GM19468 (cell line): ENCODE data around the gene NELFA.

Source experiments
- ATAC-seq: cut with Tn5 transposase; IDR thresholded peaks from one replicate; pipeline ENCODE4 v1.9.1; 2021; ENCODE audit warnings: mild to moderate bottlenecking, moderate library complexity, moderate number of reproducible peaks; ENCODE audit not compliant: unreplicated experiment; ENCODE audit errors: extremely low read depth

The NELFA gene

DNA sequence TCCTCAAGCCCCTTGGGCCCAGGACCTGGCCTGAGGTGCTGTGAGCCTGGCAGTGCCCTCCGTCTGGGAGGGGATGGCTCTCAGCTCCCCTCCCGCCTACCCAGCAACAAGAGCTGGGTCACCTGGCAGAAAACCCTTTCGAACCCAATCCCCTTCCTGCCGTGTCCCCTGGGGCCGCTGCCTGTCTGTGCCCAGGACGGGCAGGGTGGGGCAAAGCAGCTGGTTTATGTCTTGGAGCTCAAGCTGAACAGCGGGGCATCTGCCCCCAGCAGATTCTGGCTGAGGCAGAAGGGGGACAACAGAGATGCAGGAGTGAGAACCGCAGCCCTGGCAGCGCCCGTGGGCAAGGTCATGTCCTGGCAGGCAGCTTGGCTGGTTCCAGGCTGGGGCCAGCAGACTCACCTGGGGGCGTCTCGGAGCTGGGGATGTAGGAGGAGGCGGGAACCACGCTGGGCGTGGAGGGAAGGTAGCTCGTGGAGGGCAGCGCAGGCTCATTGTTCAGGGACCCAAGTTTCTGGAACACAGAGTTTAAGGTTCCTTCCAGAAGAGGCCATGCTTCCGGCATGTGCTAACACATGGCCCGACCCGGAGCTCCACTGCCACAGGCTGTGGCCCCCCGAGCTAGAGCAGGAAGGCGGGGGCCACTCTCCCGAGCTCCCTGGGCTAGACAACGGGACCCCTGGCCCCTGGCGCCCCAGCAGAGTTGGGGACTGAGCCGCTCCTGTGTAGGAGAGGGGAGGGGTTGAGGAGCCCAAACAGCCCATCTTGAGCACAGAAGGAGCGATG lies 24.2 kb downstream of the NELFA start:
- ATAC-seq = no peak

DNA sequence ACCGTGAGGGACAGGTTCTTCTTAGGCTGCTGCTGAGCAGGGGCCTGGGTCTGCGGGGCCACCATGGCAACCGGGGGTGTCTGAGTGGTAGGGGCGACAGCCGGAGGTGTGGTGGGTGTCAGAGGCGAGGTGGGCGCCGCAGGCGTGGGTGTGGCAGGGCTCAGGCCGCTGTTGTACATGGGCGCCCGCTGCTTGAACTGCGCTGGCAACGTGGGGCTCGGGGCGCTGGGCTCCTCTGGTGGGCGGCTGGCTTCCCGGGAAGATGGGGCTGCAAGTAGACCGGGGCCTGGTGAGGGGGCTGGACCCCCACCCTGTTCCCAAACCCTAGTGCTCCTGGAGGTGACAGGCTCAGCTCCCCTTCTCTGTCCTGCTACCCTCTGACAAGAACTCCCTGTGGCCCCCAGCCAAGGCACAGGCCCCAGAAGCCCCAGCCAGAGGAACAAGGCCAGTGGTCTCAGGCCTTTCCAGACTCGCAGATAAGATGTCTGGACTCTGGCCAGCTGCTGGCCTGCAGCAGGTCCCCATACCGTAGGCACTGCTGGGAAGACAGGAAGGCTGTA lies 24.8 kb downstream of the NELFA start:
- ATAC-seq = no peak

DNA sequence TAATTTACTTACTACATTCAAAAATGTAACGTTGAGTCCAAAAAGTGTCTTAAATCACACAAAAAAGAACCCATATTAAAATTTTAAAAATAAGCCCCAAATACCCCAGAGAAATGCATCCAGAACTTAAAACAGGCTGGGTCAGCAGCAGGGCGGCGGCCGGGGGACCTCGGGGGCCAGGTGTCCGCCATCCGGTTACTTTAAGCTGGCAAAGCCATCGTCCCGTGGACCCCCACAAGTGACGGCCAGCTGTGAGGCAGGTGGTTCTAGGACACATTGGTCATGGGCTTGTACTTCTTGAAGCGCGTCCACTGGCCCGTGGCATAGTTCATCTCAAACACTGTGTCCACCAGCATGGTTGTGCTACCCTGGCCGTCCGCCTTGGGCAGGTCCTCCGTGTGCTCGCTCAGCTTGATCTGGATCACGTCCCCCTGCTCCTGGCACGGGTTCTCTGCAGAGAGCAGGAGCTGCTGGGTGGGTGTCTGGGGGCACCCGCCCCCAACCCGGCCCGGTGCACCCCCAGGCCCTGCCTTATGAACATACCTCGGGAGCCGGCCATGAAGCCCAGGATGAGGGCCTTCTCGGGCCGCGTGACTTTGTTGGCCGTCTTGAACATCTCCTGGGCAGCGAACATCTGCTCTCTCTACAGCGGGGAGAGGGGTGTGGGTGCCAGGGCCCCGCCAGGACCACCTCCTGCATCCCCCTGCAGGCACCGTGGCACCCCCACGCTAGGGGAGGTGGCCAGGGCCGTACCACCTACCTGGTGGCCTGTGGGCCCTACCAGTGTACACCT lies 25.5 kb downstream of the NELFA start:
- no peak for ATAC-seq

DNA sequence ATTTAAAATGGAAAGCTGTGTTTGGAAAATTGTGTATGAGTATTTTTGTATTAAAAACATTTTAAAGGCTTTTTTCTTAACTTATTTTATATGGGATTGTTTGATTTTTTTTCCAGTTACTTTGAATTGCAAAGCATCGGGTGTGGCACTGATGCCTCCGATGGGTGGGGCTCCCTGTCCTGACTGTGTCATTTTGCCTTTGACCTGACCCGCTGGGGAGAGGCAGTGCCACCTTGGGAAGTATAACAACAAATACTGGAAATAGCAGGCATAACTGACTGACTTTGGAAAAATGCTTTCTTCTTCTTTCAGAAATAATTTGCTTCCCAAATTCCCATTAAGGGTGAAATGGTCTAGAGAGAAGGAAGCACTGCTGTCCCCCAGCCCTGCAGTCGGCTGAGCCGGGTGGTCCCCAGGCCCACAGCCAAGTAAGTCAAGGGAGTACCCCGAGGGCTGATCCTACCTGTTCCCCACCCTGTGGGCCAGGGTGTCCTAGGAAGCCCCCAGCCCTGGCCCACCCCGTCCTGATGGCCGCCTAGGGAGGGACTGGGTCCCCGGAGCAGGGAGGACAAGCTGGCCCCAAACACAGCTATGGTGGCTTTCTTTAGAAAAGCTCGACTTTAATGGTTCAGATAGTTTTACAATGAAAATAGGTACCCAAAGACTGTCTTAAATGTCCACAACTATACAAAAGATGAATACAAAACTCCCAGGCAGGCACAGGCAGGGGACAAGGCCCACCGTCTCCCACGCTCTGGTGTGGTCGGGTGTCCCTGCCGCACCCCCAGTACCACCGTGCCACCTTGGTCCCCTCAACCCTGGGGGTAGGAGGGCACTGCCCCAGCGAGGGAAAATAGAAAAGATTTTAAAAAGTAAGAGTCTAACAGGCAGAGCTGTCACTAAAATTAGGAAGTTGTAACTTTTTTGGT lies 26.4 kb downstream of the NELFA start:
- ATAC-seq = no peak

DNA sequence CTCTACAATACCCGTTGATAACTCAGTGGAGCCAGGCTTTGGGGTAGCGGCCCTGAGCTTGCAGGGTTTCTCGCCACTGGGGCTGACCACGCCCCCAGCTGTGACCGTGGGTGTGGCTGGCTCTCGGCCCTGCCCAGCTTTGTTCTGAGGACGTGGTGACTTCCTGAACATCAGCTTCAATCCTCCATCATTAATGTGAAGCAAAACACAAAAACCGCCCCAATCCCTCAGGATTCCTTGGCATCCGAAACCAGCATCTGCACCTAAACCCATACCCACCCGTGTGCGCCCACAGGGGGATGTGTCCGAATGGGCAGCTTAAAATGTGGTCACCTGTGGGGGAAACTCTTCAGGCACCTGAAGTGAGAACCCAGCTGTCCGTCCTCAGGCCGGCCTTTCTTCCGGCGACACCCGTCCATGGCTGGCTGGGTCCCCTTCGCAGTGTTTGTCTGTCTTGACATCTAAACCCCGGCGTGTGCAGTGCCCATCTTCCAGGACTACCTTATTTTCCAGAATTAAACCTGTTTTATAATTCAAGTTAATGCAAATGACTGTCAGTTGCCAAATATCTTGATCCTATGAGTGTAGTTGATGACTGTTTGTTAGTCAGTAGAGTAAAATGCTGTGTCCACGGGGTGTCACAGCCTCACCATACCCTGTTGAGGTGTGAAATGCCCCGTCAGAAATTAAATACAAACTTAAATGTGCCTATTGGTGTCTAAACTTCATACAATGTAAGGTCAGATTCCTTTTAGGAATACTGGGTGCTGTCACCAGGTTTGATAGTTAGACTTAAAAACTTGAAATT lies 27.3 kb downstream of the NELFA start:
- ATAC-seq = no peak

DNA sequence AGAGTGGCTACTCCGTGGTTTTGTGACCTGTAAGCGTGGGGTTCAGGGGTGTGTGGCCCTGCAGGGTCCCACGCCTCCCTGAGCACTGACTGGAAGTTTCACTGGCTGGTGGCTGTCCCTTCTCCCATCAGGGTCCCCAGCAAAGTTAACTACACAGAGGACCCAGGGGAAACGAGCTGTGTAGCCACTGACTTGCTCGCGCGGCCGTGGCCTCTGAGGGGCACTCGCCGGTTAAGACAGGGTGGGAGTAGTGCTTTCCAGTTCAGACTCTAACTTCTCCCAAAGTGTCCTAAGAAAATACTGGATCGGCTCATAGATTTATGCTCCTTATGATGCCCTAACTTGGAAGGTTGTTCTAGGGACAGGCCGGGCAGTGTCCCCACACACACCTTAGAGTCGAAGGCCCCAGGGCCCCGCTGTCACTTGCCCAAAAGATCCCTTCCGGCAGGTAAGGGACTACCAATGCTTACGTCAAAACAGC lies 28.2 kb downstream of the NELFA start:
- ATAC-seq = no peak

DNA sequence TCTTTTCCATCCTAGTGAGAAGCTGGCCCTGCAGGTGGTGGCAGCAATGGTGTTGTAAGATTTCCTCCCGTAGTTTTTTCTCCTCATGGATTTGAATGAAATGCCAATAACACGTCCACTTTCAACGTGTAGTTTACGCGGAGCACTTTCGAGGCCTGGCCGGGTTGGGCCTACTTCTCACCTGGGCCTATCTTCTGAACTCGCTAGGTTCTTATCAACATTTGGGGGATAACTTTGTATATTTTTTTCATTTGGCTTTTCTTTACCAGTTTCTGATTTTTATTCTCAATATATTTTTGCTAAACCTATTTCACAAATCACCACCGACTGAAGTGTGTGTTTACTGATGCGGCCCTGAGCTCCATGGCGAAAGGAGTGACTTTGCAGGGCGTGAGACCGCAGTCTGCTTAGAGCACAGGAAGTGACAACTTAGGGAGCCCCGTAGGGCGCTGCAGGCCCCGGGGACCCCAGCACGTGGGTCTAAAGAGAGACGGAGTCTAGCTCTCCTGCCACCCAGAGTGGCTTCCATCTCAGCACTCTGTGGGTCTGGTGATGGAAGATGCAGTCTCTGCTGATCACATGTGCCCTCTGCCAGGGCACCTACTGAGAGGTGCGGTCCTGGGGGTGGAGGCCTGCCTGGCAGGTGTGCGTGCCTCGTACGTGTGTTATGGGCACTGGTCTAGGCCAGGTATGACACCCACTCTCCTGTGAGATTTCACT lies 29.1 kb downstream of the NELFA start:
- no peak for ATAC-seq

DNA sequence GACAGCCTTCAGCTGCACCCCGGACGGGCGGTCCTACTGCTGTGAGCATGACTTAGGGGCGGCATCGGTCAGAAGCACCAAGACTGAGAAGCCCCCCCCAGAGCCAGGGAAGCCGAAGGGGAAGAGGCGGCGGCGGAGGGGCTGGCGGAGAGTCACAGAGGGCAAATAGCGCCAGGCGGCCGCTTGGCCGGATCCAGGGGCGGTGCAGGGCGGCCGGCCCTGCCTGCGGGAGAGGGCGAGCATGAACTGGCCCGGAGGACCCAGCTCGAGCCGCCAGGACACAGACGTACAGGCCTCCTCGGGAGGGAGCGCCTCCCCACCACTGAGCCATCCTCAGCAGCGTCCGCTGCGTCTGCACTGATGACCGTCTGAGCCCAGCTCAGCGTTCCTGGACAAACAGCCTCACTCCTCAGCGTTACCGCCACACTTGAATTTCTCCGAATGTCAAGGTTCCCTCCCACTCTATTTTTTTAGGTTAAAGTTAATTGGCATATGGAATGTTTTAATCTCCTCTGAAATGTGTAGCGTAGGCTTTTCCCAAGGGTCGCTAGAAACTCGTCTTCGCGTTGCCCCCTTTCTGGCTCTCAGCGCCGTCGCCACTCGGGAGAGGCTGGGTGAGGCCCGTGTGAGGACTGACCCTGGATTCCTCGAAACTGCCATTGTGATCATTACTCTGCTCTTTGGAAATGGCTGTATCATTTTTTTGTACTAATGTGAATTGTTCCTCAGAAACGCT lies 29.9 kb downstream of the NELFA start:
- no peak for ATAC-seq

DNA sequence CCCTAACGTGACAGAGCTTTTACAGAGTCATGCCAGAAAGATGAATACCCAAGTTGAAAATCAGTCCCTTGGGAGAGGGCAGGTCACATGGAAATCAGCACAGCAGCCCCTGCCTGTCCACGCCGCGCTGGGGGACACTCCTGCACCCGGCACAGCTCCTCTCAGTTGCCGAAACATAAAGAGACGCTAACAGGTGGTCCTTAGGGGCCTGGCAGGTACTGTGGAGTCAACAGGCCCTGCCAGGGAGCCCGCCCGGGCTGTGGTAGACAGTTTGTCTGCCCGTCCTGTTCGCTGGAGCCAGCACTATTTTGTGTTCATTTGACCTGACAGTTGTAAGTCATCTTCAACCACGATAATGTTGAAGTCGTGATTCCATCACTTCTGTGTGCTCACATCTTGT lies 30.5 kb downstream of the NELFA start:
- no peak for ATAC-seq

DNA sequence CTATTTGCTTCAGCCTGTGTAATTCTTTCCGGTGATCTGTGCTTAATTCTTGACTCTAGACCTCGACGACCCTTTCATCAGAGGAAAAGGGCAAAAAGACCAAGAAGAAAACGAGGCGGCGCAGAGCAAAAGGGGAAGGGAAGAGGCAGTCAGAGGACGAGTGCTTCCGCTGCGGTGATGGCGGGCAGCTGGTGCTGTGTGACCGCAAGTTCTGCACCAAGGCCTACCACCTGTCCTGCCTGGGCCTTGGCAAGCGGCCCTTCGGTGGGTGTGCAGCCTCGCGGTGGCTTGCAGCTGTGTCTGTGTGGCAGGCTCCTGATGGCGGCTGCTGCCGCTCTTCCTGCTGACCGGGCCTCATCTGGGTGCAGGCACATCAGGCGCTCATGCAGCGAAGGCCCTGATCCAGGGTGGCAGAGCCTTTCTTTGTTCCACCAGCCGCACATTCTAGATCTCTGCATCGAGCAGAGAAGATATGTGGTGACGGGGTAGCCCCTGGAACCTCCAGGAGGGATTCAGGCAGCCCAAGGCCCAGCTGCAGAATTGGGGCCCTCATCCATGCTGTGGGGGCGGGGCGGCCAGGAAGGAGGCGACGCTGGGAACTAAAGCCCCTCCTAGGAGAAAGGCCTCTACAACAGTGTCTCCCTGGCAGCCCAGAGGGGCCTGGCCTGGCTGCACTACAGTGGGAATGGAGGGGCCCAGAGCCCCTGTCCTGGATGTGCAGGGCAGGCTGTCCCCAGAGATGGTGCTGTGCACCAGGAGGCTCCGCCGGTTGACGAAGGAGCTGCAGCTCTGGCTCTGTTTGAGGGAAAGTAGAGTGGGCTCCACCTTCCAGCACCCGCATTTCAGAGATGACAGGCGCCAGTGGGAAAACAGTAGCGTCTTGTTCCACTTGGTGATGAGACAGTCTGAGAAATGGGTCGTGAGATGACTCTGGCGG lies 32.1 kb downstream of the NELFA start:
- ATAC-seq = no peak

DNA sequence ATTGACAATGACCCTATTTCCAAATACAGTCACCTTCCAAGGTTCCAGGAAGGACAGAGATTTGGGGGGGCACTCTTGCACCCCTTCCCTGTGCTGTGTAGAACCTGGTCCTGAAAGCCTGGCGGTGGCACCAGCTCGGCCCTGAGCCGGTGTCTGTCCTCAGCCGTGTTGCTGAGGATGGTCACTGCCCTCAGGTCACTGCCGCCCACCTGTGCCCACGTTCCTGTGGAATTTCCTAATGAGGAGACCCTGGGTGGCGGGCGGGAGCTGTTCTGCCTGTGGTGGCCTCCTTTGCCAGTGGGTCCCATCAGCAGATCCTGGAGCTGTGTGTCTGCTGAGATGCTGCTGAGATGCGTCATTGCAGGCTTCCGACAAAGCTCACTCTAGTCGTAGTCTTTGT lies 32.9 kb downstream of the NELFA start:
- ATAC-seq = no peak

DNA sequence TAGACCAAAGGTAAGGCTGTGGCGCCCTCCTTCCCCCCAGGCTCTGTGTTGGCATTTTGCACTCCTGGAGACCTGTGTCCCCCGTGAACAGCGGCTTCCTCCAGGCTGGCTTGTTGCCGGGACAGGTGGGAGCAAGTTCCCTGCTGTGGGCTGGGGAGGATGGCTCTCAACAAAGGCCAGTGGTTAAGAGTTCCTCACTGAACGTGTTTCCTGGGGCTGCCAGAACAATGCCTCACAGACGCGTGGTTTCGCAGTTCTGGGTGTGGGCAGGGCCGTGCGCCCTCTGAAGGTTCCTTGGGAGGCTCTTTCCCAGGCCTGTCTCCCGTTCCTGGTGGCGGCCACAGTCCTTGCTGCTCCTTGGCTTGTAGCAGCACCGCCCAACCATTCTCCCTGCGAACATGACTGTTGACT lies 33.4 kb downstream of the NELFA start:
- no peak for ATAC-seq

DNA sequence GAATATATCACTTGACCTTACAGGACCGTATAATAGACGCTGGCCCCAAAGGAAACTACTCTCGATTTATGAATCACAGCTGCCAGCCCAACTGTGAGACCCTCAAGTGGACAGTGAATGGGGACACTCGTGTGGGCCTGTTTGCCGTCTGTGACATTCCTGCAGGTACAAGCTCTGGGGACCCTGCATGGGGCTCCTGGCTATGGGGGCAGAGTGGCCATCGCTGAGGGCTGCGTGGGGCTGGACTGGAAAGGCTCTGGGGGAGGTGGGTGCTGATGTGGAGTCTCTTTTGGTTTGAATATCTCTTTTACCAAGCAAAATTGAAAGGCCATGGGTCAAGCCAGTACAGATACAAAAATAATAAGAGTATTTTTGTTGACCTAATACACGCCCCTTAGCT lies 33.9 kb downstream of the NELFA start:
- ATAC-seq = no peak

DNA sequence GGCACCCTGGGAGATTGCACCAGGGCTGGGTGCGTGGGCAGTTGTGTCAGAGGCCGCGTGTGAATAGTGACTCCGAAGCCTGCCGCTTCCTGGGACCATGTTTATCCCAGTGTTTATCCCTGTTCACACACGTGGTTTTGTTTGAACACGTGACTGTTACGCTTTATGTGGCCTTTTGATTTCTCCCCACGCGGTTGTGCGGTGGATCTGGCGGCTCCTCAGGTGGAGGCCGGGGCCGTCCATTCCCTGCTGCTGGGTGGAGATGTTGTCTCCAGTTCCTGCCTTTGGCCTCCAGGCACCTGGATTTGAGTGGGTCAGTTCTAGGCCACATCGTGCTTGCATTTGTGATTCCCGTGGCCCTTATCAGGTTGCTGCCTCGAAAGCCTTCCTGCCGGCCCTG lies 35.1 kb downstream of the NELFA start:
- ATAC-seq = no peak

DNA sequence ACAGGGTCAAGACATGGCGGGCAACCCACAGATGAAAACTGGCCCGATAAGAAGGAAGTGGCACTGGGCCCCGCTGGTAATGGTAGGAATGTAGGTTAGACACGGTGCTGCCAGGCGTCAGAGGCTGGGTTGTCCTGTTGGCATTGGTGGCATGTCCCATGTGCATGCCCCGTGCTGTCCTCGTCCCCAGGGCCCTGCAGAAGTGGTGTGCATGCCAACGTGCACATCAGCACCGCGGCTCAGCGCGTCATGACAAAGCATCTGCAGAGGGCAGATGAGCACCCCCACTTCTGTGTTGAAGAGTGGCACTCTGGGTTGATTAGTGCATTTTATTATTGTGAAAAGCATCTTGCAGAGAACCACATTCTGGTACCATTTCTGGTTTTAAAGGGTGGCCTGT lies 35.6 kb downstream of the NELFA start:
- no peak for ATAC-seq

DNA sequence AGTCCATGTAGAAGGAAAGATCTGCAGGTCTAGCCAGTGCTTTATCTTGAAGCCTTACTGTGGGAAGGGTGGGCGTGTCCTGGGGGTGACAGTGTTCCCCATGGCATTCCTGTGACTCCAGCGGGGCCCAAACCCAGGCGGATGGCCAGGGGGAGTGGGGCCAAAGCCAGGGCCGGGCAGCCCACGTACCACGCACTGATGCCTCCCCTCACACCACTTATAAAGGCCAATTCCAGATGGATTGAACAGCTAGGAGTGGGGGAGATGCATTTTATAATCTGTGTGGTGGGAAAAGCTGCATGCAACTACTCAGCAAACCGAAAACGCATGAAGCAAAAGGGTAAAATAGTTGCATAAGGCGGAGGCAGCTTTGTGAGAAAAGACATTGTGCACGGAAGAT lies 36.4 kb downstream of the NELFA start:
- no peak for ATAC-seq
